ENCODE data around the gene ZMPSTE24.

- TF ChIP-seq POLR2A (IDR thresholded peaks at IDR 0.05) (no peak), CTCF (IDR thresholded peaks at IDR 0.05) (no peak)
These were observed 43.7 kb downstream of the ZMPSTE24 start for GRCh38 chr1:40301541-40302299.

Measured in lower leg skin (tissue), 3 donors.